Ovary (tissue), 9 donors: Measurements from ENCODE around the gene CACNB2. TPM values are rescaled to one million over a fixed set of nuclear protein-coding genes. Genes with fewer than 3 reads are reported as not detected.

Source experiments
- DNase-seq, 5 donors: peaks; one replicate each; pipeline ENCODE4 v3.0.0-alpha.2; 2019 to 2020
- H3K27ac ChIP-seq, 2 donors: fragments of 200-600 bp; one replicate each; pipeline versions ENCODE4 v1.5.1 to v1.8.0; 2019 to 2022
- H3K27me3 ChIP-seq: fragments of 200-600 bp; one replicate; pipeline ENCODE4 v1.8.0; 2022
- H3K36me3 ChIP-seq: fragments of 200-600 bp; sonication (generic); one replicate; pipeline ENCODE4 v1.5.1; 2019
- H3K4me1 ChIP-seq: one replicate; pipeline ENCODE4 v1.8.1; 2013; ENCODE audit warnings: mild to moderate bottlenecking, moderate library complexity; ENCODE audit not compliant: insufficient read depth
- H3K4me3 ChIP-seq: fragments of 200-600 bp; sonication (generic); one replicate; pipeline ENCODE4 v1.5.1; 2017
- H3K9me3 ChIP-seq, 2 donors: fragments of 200-600 bp in 1 of 2; sonication (generic) in 1 of 2; one replicate each; pipeline versions ENCODE4 v1.5.1 to v1.8.1; 2013 to 2019; ENCODE audit warnings: mild to moderate bottlenecking in 1 of 2, moderate library complexity in 1 of 2
- EP300 ChIP-seq: sonication (generic); formaldehyde crosslinking; IDR thresholded peaks from one replicate; pipeline ENCODE4 v1.6.1; 2017; ENCODE audit warnings: antibody characterized with exemption
- POLR2A ChIP-seq: fragments of 450-650 bp; IDR thresholded peaks from one replicate; pipeline ENCODE4 v1.6.1; 2017; ENCODE audit warnings: antibody characterized with exemption, mild to moderate bottlenecking, moderate library complexity
- WGBS, 3 donors: extraction: QIAGEN DNeasy Blood & Tissue Kit in 1 of 3; methylation state at CpG; one replicate each; pipeline versions ENCODE4 v1.1.5 to v1.1.7; 2013 to 2017; 5-methylcytosine and 5-hydroxymethylcytosine counted together
- intact Hi-C, 4 donors: fragments of 100-400 bp; cut with DNase I; formaldehyde crosslinking; loops; one replicate each; pipeline versions ENCODE4 v1.11.0 to v1.15.1; 2022 to 2023
- polyA plus RNA-seq, 2 donors: library from polyadenylated mRNA; stranded (reverse); fragments of 200-250 nt in 1 of 2; fragments of 350-450 nt in 1 of 2; fragmentation: Illumina TruSeq in 1 of 2; extraction: RNeasy Lipid Tissue Mini Kit (QIAGEN cat#74804) in 1 of 2; gene quantifications; one replicate each; pipeline ENCODE4 v1.2.3, GENCODE V29; 2013 to 2014
- total RNA-seq, 7 donors: library from RNA; depleted of rRNA in 2 of 7; stranded (reverse); fragments of >200 nt in 2 of 7; fragmentation: NEBNext Ultra II Directional in 3 of 7; extraction: Animal tissue kit (Norgen Biotek cat#: 25700) in 3 of 7; gene quantifications; one replicate each; pipeline versions ENCODE4 v1.1.0 to v1.2.4, GENCODE V29; 2016 to 2023
- TF ChIP-seq, protein P1 (sequence below), 3 donors: fragments of 450-650 bp in 2 of 3; fragments of 200-600 bp in 1 of 3; IDR thresholded peaks; one replicate each; pipeline versions ENCODE4 v1.5.1 to v1.8.0; 2016 to 2022; ENCODE audit warnings: antibody characterized with exemption in 3 of 3, mild to moderate bottlenecking in 1 of 3
- donor health status: DM: no; HTN: no; CAD: no; lungs with moderate emphysema.
- donor health status: DM: no; HTN: no; CAD: no.
- donor health status: Bipolar disorder and iron deficiency.
- donor health status: DM: yes; HTN: yes; CAD: no.
- donor health status: DM: no; HTN: no; CAD: no.
- donor health status: DM: yes; HTN: yes; CAD: no.

CACNB2 gene
- total and polyA plus RNA-seq, 9 donors: 8.9 to 60.9 (median 23.8) TPM

DNA sequence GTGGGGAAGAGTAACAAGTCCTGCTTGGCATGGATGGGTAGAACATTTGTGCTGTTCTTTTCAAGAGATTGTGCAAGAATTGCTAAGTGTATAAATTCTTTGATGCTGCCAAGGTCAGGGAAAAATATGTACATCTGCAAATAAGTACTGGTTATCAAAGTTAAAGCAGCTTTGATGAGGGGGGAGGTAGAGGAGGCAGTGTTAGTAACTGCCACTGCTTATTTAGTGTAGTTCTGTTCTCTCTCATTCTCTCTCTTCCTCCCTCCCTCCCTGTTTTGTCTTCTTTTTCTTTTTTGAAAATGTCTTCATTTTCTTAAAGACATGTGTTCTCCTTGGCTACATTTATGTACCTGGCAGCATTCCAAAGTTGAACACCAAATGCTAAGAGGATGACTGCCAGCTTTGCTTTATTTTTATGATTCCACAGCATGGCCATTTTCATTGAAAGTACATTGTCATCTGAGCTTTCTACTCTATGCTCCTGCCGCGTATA is 18.6 kb downstream of the CACNB2 start:
- Histone ChIP-seq H3K27ac (peak overlapping the region in 1 of 2 donors; percentile 32), H3K27me3 (no peaks in the 10 kb centered on the region), H3K4me3 (no peak overlapping the region), H3K4me1 (peaks cover 7% of the 10 kb centered on the region), H3K36me3 (no peaks in the 10 kb centered on the region), H3K9me3 (no peaks in the 10 kb centered on the region)
- TF ChIP-seq POLR2A (no peak), EP300 (no peak)
- TF ChIP-seq, protein P1, sequence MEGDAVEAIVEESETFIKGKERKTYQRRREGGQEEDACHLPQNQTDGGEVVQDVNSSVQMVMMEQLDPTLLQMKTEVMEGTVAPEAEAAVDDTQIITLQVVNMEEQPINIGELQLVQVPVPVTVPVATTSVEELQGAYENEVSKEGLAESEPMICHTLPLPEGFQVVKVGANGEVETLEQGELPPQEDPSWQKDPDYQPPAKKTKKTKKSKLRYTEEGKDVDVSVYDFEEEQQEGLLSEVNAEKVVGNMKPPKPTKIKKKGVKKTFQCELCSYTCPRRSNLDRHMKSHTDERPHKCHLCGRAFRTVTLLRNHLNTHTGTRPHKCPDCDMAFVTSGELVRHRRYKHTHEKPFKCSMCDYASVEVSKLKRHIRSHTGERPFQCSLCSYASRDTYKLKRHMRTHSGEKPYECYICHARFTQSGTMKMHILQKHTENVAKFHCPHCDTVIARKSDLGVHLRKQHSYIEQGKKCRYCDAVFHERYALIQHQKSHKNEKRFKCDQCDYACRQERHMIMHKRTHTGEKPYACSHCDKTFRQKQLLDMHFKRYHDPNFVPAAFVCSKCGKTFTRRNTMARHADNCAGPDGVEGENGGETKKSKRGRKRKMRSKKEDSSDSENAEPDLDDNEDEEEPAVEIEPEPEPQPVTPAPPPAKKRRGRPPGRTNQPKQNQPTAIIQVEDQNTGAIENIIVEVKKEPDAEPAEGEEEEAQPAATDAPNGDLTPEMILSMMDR (IDR thresholded peaks at IDR 0.05): no peak
- 7 to 25% (median 18%) methylated on average over 2 of the region's 2 CpGs for WGBS, 3 donors
- intact Hi-C loops: no loop called here
- DNase-seq: no peak

DNA sequence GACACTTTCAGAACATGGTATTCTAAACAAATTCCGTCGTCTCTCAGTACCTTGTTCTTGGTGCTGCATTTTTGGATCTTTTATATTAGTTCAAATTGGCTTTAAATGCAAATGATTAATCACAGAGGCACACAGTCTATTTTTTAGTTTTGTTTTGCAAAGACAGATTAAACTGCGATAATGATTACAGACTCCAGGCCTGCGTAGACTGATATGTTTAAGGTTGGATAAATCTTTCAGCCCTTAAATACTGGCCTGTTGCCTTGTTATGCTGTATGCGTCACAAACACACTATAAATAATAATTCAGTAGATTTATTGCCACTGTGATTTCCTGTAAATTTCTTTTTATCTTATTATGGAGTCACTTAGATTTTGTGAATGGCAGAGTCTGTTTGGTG is 19.3 kb downstream of the CACNB2 start:
- H3K27ac ChIP-seq: peak overlapping the region in 1 of 2 donors; percentile 34
- no peaks in the 10 kb centered on the region for H3K27me3 ChIP-seq
- peaks cover 10% of the 10 kb centered on the region for H3K4me1 ChIP-seq
- WGBS, 3 donors: 43 to 49% (median 47%) methylated on average over 5 of the region's 5 CpGs
- no peak for TF ChIP-seq POLR2A
- no peak for TF ChIP-seq EP300
- TF ChIP-seq, protein P1 (IDR thresholded peaks at IDR 0.05): no peak
- no peaks in the 10 kb centered on the region for H3K9me3 ChIP-seq
- H3K36me3 ChIP-seq: no peaks in the 10 kb centered on the region
- no peak overlapping the region for H3K4me3 ChIP-seq
- intact Hi-C loops: no loop called here
- DNase-seq: no peak

DNA sequence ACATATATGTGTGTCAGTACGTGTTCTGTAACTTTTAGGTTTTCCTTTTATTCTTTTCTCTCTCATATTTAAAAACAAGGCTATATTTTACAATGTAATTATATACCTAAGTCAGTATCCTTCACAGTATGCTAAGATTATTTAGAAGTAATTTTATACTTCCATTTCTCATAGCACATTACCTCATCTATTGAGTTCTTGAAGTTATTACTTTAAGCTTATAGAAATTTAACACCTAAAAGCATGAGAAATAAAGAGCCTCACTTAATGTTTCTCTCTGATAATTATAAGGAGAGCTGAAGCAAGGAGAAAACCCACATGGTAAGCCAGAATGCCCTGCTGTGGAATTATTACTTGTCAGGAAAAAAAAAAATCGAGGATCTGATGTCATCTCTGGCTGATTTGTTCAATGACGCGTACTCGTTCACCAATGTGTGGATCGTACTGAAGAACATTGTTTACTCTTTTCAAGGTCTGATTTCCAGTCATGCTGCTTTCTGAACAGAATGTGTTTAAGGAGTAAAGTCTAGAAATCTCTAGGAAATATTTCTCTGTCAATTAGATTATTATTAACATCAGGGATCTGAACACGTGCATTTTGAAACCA is 21.9 kb downstream of the CACNB2 start:
- Histone ChIP-seq H3K4me1 (peaks cover 14% of the 10 kb centered on the region), H3K36me3 (no peaks in the 10 kb centered on the region), H3K9me3 (no peaks in the 10 kb centered on the region), H3K27me3 (no peaks in the 10 kb centered on the region), H3K4me3 (no peak overlapping the region), H3K27ac (no peak overlapping the region)
- intact Hi-C loops: no loop called here
- 40 to 59% (median 58%) methylated on average over 7 of the region's 7 CpGs for WGBS, 3 donors
- TF ChIP-seq, protein P1 (IDR thresholded peaks at IDR 0.05): no peak
- TF ChIP-seq EP300 (no peak), POLR2A (no peak)
- no peak for DNase-seq

DNA sequence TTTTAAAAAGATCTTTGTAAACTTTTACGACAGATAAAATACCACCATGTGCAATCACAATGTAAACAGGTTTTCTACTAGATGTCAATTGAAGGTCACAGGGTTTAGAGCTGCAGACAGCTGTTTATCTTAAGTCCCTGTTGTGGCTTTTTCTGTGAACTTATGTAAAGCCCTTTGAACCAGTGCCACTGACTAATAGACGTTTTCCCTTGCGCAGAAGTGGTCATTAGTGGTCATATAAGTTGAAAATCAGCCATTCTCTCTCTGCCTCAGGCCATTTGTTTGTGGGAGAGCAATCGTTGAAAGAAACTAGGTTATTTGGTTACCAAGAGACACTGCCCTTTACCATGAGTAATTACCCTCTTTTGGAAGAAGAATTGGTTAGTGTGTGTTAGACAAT is 23.9 kb downstream of the CACNB2 start:
- H3K4me3 ChIP-seq: no peak overlapping the region
- no peaks in the 10 kb centered on the region for H3K27me3 ChIP-seq
- no peaks in the 10 kb centered on the region for H3K36me3 ChIP-seq
- DNase-seq: no peak
- H3K9me3 ChIP-seq: no peaks in the 10 kb centered on the region
- H3K4me1 ChIP-seq: peaks cover 13% of the 10 kb centered on the region
- WGBS, 3 donors: 15 to 34% (median 22%) methylated on average over 4 of the region's 4 CpGs
- intact Hi-C loops: no loop called here
- no peak overlapping the region for H3K27ac ChIP-seq
- TF ChIP-seq, protein P1 (IDR thresholded peaks at IDR 0.05): no peak
- TF ChIP-seq POLR2A (no peak), EP300 (no peak)
